ENCODE data around the gene ZNF189.

GRCh38 chr9:101446732-101447131 lies 48.1 kb downstream of the ZNF189 start:
- TF ChIP-seq CTCF (IDR thresholded peaks at IDR 0.05; ENCODE audit: low read length), result no peak
- TF ChIP-seq EZH2 (optimal IDR thresholded peaks at IDR 0.05; ENCODE audit: low read depth, low read length), result no peak

All from MM.1S (cell line).